ENCODE results near the gene DUSP8. TPM values are rescaled to one million over a fixed set of nuclear protein-coding genes. Genes with fewer than 3 reads are reported as not detected.

DUSP8 gene
- total and polyA plus RNA-seq, 2 of the 8 experiments (the other 6 are each of a cell fraction or from before 2014, with no cell fraction given): 2.8 to 3.6 TPM

DNA sequence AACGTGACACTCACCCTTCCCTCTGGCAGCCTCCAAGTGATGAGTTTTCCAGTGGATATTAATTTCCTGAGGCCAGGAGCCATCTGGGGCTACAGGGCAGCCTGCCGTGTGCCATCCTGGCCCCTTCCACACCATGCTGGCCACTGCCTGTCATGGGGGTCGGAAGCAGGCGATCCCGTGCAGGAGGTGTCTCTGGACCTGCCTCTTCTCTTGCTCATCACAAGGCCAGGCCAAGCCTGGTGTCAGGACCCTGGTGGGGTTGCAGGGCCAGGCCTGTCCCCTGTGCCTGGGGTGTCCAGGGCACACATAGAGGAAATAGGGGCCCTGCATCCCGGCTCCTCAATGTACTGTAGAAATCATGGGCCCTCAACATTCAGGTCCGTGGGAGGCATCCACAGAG lies 32.6 kb upstream of the DUSP8 start:
- no peak for FAIRE-seq
- CTCF ChIA-PET (ENCODE audit: partially characterized antibody): interaction anchor here (1.4 to 1.7 kb wide), 3 partner anchors 9 to 24 kb away, joined by 3 to 7 read pairs (median 6); partner anchors contain the start of gene KRTAP5-5

More for the DNA sequence above, 32.6 kb upstream of the DUSP8 start:
- Histone ChIP-seq H2BK120ac (replicated peaks; ENCODE audit: low read depth, low read length) (no peak overlapping the region), H3K4ac (replicated peaks; ENCODE audit: insufficient read length, low read depth, low read length) (no peak overlapping the region), H3K18ac (ENCODE audit: extremely low read depth, low read length) (no peak overlapping the region), H4K91ac (replicated peaks; ENCODE audit: insufficient read length, low read length) (no peak overlapping the region), H3K14ac (ENCODE audit: insufficient read length) (no peak overlapping the region), H3K4me2 (ENCODE audit: insufficient read depth in 1 of 2, low read depth in 2 of 2, low read length in 2 of 2) (no peak overlapping the region), H4K20me1 (replicated peaks in 1 of 2; ENCODE audit: control insufficient read depth in 1 of 2, insufficient read depth in 2 of 2, low read length in 2 of 2) (peaks cover 0 to 2% of the 10 kb centered on the region in 2 experiments), H3K36me3 (ENCODE audit: control insufficient read depth in 2 of 4, insufficient read depth in 4 of 4, low read length in 3 of 4) (no peaks in the 10 kb centered on the region), H3K9ac (replicated peaks in 1 of 4; ENCODE audit: extremely low read depth in 1 of 4, low read depth in 3 of 4, low read length in 3 of 4) (no peak overlapping the region), H2BK12ac (ENCODE audit: low read depth, low read length) (no peak overlapping the region), H2BK20ac (ENCODE audit: low read length) (no peak overlapping the region), H4K8ac (ENCODE audit: extremely low read depth, insufficient read depth, low read length) (no peak overlapping the region), H2BK15ac (ENCODE audit: low read length) (no peak overlapping the region), H2AFZ (ENCODE audit: low read length) (no peak overlapping the region), H2BK5ac (ENCODE audit: low read depth, low read length) (no peak overlapping the region), H3K56ac (replicated peaks; ENCODE audit: insufficient read length, low read depth, low read length) (no peak overlapping the region), H3K4me3 (ENCODE audit: extremely low read depth in 1 of 4, insufficient read depth in 2 of 4, low read depth in 3 of 4, low read length in 4 of 4) (no peak overlapping the region), H3K4me1 (replicated peaks in 1 of 4; ENCODE audit: control insufficient read depth in 3 of 4, insufficient read depth in 4 of 4, low read length in 3 of 4) (no peaks in the 10 kb centered on the region), H3K79me1 (ENCODE audit: low read depth, low read length) (no peaks in the 10 kb centered on the region), H3K9me3 (ENCODE audit: insufficient read depth in 2 of 2, low read depth in 1 of 2, low read length in 1 of 2) (peaks cover 0 to 4% of the 10 kb centered on the region in 2 experiments; a peak in 1 of 4 replicates), H4K5ac (ENCODE audit: insufficient read length, low read depth, low read length) (no peak overlapping the region), H3K79me2 (ENCODE audit: control insufficient read depth in 1 of 2, insufficient read depth in 2 of 2, low read length in 2 of 2) (no peaks in the 10 kb centered on the region), H2AK5ac (ENCODE audit: low read depth, low read length) (no peak overlapping the region), H3K27me3 (replicated peaks in 1 of 4; ENCODE audit: control insufficient read depth in 3 of 4, extremely low read depth in 1 of 4, insufficient read depth in 3 of 4, low read length in 3 of 4) (no peaks in the 10 kb centered on the region), H3K27ac (ENCODE audit: low read depth, low read length) (no peak overlapping the region), H3K23me2 (ENCODE audit: low read depth, low read length) (peaks cover 2% of the 10 kb centered on the region; the same call in 1 of the 2 replicates), H3K23ac (ENCODE audit: insufficient read length) (no peak overlapping the region)
- POLR2A ChIA-PET (ENCODE audit: partially characterized antibody): no interaction called here
- 97% methylated on average over 7 of the region's 7 CpGs; no CpG with 5 or more reads in 1 of the 2 experiments for WGBS, 2 experiments (ENCODE audit: extremely low coverage in 1 of 2, insufficient coverage in 1 of 2, insufficient read length in 1 of 2, insufficient replicate concordance in 2 of 2, low coverage in 1 of 2, low lambda C conversion rate in 2 of 2, missing lambda C conversion rate in 1 of 2)
- DNase-seq (ENCODE audit: low read depth in 1 of 2, low spot score in 2 of 2): no peak
